Placental epithelial cell (primary cell): Measurements from ENCODE around the gene DGCR6. TPM values are rescaled to one million over a fixed set of nuclear protein-coding genes. Genes with fewer than 3 reads are reported as not detected.

Experiments used
- total RNA-seq: library from RNA; depleted of rRNA; stranded (reverse); fragments of >200 nt; gene quantifications from 2 replicates; pipeline ENCODE4 v1.2.3, GENCODE V29; 2012

Gene DGCR6
- 2.0 and 5.5 TPM in 2 replicates for total RNA-seq

DNA sequence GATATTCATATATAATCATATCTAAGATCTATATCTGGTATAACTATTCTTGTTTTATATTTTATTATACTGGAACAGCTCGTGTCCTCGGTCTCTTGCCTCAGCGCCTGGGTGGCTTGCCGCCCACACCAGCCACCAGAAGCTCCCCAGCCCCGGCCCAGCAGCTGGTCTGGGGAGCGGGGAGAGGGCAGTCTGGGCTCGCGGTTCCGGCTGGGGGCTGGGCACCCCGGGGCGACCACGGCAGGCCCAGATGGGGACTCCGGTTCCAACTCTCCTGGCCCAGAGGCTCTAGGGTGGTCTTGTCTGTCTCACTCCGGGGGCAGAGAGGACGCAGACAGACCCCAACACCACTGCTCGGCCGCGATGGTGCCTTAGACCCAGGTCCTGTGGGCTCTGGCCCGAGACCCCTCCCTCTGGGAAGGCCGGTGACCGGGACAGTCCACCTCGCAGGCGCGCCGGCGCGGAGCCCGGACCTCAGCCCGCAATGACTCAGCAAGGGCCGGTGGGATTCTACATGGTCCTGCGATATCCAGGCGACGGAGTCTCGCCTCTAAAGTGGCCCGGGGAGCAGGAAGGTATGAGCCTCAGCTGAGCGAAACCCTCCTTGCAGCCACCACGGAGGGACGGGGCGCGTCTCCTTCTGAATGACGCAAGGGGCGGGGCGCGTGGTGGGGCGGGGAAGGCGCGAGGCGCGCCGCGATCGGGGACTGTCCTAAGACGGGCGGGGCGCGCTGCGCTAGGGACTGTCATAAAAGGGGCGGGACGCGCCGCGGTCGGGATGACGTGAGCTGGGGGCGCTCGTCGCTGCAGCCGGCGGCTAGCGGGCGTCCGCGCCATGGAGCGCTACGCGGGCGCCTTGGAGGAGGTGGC is at the start of gene DGCR6:
DGCR6 (plus strand) TSS at position 781 of the 870 bp plus-strand sequence; CDS start at position 836, 55 bp downstream.

DNA sequence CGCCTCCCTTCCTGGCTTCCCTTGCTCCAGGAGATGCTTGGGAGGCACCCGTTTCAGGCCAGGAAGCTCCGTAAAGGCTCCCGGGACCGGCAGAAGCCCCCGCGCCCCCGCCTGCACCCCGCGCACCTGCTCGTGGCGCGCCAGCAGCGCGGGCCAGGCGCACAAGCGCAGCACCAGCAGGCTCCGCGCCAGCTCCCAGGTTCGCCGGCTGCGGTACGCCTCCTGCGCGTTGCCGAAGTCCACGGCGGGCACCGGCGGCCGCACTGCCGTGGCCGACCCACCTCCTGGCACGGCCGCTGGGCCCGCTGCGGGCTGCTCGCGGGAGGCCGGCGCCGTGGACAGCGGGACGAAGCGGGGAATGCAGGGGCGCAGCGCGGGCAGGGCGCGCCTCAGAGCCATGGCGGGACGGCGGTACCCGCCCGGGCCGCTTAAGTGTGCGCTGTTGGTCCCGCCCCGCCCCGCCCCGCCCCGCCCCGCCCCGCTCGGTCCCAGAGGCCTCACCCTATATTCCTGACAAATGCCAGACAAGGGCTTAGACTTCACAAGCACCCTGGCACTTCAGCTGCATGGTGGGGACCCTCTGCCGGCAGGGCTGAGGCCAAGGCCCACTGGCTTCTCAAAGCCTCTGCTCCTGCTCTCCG is 29.9 kb downstream of the DGCR6 start, which contains the start of gene PRODH:
PRODH (minus strand) TSS at position 405 of the 641 bp plus-strand sequence; CDS start at position 399, 6 bp downstream.

Other genes starting within 250 kb of the DGCR6 start
- gene PRODH, start 30.0 kb downstream of the DGCR6 start, total RNA-seq = 0.11 and 0.79 TPM in 2 replicates
- gene DGCR2, start 216.1 kb downstream of the DGCR6 start, total RNA-seq = 85.2 and 133 TPM in 2 replicates
- gene TSSK2, start 225.0 kb downstream of the DGCR6 start, total RNA-seq = not detected in 2 replicates
- 11.0 and 18.7 TPM in 2 replicates for gene ESS2, start 238.3 kb downstream of the DGCR6 start, total RNA-seq
- gene GSC2, start 244.0 kb downstream of the DGCR6 start, total RNA-seq = not detected in 2 replicates